ENCODE data around the gene LTO1. TPM values are rescaled to one million over a fixed set of nuclear protein-coding genes. Genes with fewer than 3 reads are reported as not detected.

Gene LTO1
- 3.3 and 9.7 TPM in 2 replicates for total RNA-seq (2014; rRNA removed; shearing (Covaris generic); ENCODE audit: low replicate concordance)

- peak; percentile 94 for DNase-seq (ENCODE audit: low read depth)
These were observed at the start of gene LTO1 for GRCh38 chr11:69674886-69675714. TSS of gene LTO1 (minus strand) at chr11:69675353. CDS start at chr11:69675239, 114 bp downstream.

GRCh38 chr11:69721745-69722144 is 46.6 kb upstream of the LTO1 start:
- in situ Hi-C loops (cut with HindIII; ENCODE audit: low pct_unique_long_range_greater_than_20kb, low sequenced_read_pairs) = no loop called here
- no peak for DNase-seq (ENCODE audit: low read depth)

More at GRCh38 chr11:69674886-69675714, at the start of gene LTO1:
- in situ Hi-C loops (cut with HindIII; ENCODE audit: low pct_unique_long_range_greater_than_20kb, low sequenced_read_pairs) = loop anchor here (25.0 kb wide), 1 partner anchor 563 kb away; no protein-coding TSS in a partner anchor

GRCh38 chr11:69721106-69721505 is 46.0 kb upstream of the LTO1 start:
- in situ Hi-C loops (cut with HindIII; ENCODE audit: low pct_unique_long_range_greater_than_20kb, low sequenced_read_pairs) = no loop called here
- peak; percentile 59 for DNase-seq (ENCODE audit: low read depth)

DNA sequence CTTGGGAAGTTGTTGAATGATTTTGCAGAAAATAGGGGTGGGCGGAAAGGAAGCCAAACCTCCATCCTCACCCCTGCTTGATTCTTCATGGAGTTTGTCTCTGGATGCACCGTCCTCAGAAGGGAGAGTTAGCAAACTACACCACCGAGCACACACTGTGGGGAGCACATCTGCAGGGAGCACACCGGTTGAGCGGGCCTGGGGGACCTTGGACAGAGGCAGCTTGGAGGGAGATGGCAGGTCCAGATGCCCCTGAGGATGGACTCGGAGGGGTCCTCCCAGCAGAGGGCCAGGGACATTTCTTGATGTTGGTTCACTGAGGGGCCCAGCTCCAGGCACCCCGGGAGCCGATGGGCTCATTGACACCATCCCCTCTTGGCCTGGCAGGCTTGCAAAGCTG is 43.8 kb upstream of the LTO1 start:
- DNase-seq (ENCODE audit: low read depth) = no peak
- in situ Hi-C loops (cut with HindIII; ENCODE audit: low pct_unique_long_range_greater_than_20kb, low sequenced_read_pairs) = no loop called here

- DNase-seq (ENCODE audit: low read depth) = no peak
- in situ Hi-C loops (cut with HindIII; ENCODE audit: low pct_unique_long_range_greater_than_20kb, low sequenced_read_pairs) = no loop called here
These were observed 43.0 kb upstream of the LTO1 start for GRCh38 chr11:69718147-69718546.

- in situ Hi-C loops (cut with HindIII; ENCODE audit: low pct_unique_long_range_greater_than_20kb, low sequenced_read_pairs) = no loop called here
- no peak for DNase-seq (ENCODE audit: low read depth)
These were observed 42.0 kb upstream of the LTO1 start for GRCh38 chr11:69716891-69717747.

- no peak for DNase-seq (ENCODE audit: low read depth)
- in situ Hi-C loops (cut with HindIII; ENCODE audit: low pct_unique_long_range_greater_than_20kb, low sequenced_read_pairs) = no loop called here
These were observed 40.9 kb upstream of the LTO1 start for GRCh38 chr11:69716099-69716498.

DNA sequence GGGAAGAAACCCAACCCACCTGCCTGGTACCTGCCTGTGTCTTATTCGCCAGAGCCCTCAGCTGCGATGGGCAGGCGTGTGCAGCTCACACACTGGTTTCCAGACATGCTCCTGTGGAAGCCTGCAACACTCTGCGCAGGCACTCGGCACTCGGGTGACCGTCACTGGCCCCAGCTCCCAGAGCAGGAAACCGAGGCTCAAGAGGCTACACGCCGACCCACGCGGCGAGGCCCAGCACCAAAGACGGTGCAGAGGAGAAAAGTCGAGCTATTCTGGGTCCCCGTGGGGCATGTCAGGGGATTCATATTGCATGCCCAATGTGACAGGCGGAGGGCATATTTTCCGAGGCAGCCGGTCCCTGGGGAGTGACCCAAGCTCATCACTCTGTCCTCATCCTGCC is 40.3 kb upstream of the LTO1 start:
- DNase-seq (ENCODE audit: low read depth) = no peak
- in situ Hi-C loops (cut with HindIII; ENCODE audit: low pct_unique_long_range_greater_than_20kb, low sequenced_read_pairs) = no loop called here

GRCh38 chr11:69711822-69712801 is 37.0 kb upstream of the LTO1 start:
- DNase-seq (ENCODE audit: low read depth) = no peak
- in situ Hi-C loops (cut with HindIII; ENCODE audit: low pct_unique_long_range_greater_than_20kb, low sequenced_read_pairs) = no loop called here

DNA sequence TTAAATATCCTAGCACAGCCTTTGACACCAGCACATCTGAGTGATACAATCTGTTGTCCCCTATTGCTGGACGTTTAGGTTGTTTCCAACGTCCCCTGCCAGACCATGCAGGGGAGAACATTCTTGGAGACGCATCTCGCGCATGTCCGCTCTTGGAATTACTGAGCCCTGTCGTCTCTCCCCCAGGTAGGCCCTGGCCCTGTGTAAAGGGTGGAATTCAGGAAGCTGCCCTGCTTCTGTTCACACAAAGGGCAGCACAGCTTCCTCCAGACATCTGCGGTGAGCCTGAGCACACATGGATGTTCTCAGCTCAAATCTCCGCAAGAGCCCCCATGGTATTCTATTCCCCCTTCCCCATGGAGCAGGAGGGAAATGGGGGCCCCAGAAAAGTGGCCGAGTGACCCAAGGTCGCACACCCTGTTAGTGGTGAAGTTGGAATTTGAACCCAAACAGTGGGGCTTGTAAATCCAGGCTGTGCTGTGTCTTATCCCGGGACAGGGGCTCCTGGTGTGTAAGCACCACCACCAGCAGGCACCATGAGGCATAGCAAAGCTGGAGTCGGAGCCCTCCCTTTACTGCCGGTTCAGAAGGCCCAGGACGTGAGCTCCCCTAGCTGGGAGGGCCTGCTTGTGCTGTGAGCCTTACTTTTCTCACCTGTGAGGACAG is 33.7 kb upstream of the LTO1 start:
- in situ Hi-C loops (cut with HindIII; ENCODE audit: low pct_unique_long_range_greater_than_20kb, low sequenced_read_pairs) = no loop called here
- DNase-seq (ENCODE audit: low read depth) = no peak

- in situ Hi-C loops (cut with HindIII; ENCODE audit: low pct_unique_long_range_greater_than_20kb, low sequenced_read_pairs) = no loop called here
- DNase-seq (ENCODE audit: low read depth) = no peak
These were observed 32.0 kb upstream of the LTO1 start for GRCh38 chr11:69707176-69707575.

DNA sequence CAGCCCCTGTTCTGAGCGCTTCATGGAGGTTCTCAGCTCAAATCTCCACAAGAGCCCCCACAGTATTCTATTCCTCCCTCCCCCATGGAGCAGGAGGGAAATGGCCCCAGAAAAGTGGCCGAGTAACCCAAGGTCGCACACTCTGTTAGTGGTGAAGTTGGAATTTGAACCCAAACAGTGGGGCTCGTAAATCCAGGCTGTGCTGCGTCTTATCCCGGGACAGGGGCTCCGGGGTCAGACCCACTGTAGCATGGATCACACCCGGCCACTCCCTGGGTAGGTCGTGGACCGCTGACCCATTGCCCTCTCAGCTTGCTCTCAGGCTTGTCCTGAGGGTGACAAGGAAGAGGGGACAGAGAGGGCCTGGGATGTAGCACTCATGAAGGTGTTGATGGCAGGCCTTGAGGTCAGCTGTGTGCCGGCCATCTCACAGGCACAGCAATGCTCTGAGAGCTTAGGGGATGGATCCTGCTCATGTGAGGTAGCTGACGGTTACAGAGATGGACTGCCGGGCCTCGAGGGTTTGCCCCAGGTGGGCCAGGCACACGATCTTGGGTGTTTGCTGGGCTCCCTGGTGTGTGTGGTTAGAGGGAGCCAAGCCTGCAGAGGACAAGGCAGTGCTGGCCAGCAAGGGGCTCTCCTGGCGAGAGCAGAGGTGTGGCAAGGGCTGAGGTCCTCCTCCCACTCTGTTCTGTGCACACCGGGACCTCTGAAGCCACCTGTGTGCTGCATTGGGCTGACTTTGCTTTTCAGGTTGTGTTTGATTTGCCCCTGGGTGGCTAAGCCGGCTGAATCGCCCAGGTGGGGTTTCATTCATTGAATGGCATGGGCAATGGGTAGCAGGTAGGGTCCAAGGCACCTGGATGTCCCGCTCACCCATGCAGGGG is 31.0 kb upstream of the LTO1 start:
- no peak for DNase-seq (ENCODE audit: low read depth)
- in situ Hi-C loops (cut with HindIII; ENCODE audit: low pct_unique_long_range_greater_than_20kb, low sequenced_read_pairs) = no loop called here

GRCh38 chr11:69705351-69705811 is 30.2 kb upstream of the LTO1 start:
- no peak for DNase-seq (ENCODE audit: low read depth)
- in situ Hi-C loops (cut with HindIII; ENCODE audit: low pct_unique_long_range_greater_than_20kb, low sequenced_read_pairs) = no loop called here

DNA sequence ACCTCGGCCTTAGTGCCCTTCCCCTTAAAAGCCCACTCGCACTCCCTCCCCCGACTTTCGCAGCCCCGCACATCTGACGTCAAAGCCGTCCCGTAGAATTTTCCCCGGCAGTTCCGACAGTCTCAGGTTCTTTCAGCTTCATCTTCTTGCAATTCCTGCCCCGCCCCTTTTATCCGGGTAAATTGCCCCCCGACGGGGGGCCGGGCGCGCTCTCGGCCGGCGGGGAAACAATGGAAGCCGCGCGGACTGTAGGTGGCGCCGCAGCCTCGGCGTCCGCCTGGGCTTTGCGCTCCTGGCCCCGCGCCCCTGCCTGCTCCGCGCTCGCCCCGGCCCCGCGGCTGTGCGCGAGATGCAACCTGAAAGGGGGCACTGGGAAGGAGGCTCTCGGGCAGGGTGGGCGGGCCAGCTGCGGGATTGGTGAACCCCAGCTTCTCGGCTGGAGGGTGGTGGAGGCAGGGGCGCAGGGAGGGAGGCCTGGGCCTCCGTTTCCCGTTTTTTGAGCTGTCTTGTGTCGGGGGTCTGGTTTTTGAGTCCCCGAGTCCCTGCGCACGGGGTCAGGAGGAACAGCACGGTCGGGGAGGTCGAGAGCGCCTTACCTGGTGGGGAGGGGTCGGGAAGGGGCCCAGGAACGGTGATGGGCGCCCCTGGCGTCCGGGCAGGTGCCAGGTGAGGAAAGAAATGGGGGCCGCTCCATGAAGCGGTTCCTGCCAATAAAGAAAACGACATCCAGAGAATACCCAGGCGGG is 29.5 kb upstream of the LTO1 start:
- DNase-seq (ENCODE audit: low read depth) = no peak
- in situ Hi-C loops (cut with HindIII; ENCODE audit: low pct_unique_long_range_greater_than_20kb, low sequenced_read_pairs) = no loop called here

DNA sequence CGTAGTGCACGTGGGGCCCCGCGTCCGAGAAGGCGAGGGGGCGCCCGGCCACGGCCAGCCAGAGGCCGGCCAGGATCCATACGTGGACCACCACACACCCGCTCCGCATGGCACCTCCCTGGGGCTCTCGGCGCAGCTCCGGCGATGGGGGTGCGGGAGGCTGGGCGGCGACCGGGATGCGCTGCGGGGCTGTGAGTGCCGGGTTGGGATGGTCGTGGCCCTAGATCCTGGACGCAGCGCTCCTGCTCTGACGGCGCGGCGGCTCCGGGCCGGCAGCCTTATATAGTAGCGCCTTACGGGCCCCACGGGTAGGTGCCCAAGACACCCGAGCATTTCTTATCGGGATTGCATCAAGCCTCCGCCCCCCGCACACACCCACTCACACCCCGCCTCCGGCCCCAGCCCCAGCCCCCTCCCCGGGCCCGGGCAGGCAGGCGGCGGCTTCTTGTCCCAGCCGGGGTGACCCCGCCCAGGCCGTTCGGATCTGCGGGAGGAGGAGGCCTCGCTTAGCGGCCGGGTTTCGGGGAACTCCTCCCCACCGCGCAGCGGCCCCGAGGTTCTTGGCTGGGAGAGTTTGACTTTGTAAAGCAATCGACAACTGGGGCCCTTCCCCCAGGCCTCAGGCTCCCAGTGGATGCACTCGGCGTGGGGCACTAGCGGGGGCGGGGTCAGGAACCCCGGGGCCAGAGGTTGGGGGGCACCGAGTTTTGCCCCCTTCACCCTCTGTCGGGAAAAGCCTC is 28.8 kb upstream of the LTO1 start, which contains the start of gene FGF19:
TSS of gene FGF19 (minus strand) at position 255 of the 740 bp plus-strand sequence. CDS start at position 109, 146 bp downstream.
- in situ Hi-C loops (cut with HindIII; ENCODE audit: low pct_unique_long_range_greater_than_20kb, low sequenced_read_pairs) = no loop called here
- no peak for DNase-seq (ENCODE audit: low read depth)

Measured in Caki2 (cell line).